Activated T-cell treated with anti-CD3 and anti-CD28 coated beads, Interleukin-2, amount 50 U/mL, for 72 hours (primary cell): ENCODE data around the gene PUM2. TPM values are rescaled to one million over a fixed set of nuclear protein-coding genes. Genes with fewer than 3 reads are reported as not detected.

Experiments
- ATAC-seq, 2 donors: fragments of 150-1000 bp; cut with Tn5 transposase; replicated peaks in 1 of 2; 2 replicates each; pipeline ENCODE4 v1.10.0; 2021; ENCODE audit warnings: moderate library complexity in 2 of 2, mild to moderate bottlenecking in 1 of 2
- DNase-seq, 2 donors: peaks; one replicate each; pipeline ENCODE4 v3.0.0; 2021 to 2022; ENCODE audit warnings: mixed read lengths in 1 of 2
- H3K27ac Mint-ChIP-seq: one replicate; pipeline ENCODE4 v1.8.0; 2022; ENCODE audit warnings: mild to moderate bottlenecking, moderate library complexity, mixed read lengths
- H3K27me3 Mint-ChIP-seq: one replicate; pipeline ENCODE4 v1.8.0; 2022; ENCODE audit warnings: low read depth, mixed read lengths
- H3K36me3 Mint-ChIP-seq, 2 donors: one replicate each; pipeline ENCODE4 v1.8.0; 2022; ENCODE audit warnings: mixed read lengths in 2 of 2, mild to moderate bottlenecking in 1 of 2; ENCODE audit not compliant: insufficient read depth in 2 of 2
- H3K4me1 Mint-ChIP-seq: one replicate; pipeline ENCODE4 v1.8.0; 2022; ENCODE audit warnings: low read depth, mixed read lengths
- H3K4me3 Mint-ChIP-seq, 2 donors: one replicate each; pipeline ENCODE4 v1.8.0; 2022; ENCODE audit warnings: mild to moderate bottlenecking in 2 of 2, mixed read lengths in 2 of 2, moderate library complexity in 2 of 2
- H3K9me3 Mint-ChIP-seq, 2 donors: one replicate each; pipeline ENCODE4 v1.8.0; 2022; ENCODE audit warnings: mixed read lengths in 2 of 2
- total RNA-seq, 2 donors: library from RNA; stranded (reverse); gene quantifications; one replicate each; pipeline ENCODE4 v1.2.3, GENCODE V29; 2022

PUM2 gene
- total RNA-seq, 2 donors from 2014 or later = 109 to 113 TPM

DNA sequence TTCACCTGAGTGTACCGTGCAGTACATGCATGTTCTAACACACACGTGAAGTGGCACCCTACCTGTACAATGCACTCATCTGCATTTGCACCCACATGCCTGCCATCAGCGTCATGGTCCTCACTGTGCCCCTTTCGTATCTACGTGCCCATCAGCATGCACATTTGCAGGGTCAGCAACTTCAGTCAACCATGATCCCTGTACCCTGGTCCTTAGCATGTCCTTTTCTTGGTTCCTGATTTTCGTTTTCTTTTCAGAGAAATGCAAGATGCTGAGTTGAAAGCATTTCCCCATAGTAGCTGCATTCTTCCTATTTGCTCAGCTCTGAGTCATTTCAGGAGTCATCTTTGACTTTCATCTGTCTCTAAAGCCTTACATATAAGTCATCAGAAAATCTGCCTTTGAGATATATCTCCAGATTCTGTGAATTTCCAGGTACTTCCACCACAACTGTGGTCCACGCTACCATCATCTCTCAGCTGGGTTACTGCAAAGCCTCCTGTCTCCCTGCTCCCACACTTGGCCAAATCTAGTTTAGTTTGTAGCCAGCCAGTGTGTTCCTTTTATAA is 14.7 kb upstream of the PUM2 start:
- peaks cover 22% of the 10 kb centered on the region for H3K27me3 Mint-ChIP-seq
- H3K36me3 Mint-ChIP-seq = peaks cover 13 to 14% of the 10 kb centered on the region in 2 donors
- ATAC-seq (peak; percentile 72 to 82), DNase-seq (peak; percentile 67 to 77)
- peaks cover 3 to 5% of the 10 kb centered on the region in 2 donors for H3K9me3 Mint-ChIP-seq
- peak overlapping the region; percentile 57 to 58 for H3K4me3 Mint-ChIP-seq
- peak overlapping the region; percentile 59 for H3K27ac Mint-ChIP-seq
- peaks cover 34% of the 10 kb centered on the region for H3K4me1 Mint-ChIP-seq

DNA sequence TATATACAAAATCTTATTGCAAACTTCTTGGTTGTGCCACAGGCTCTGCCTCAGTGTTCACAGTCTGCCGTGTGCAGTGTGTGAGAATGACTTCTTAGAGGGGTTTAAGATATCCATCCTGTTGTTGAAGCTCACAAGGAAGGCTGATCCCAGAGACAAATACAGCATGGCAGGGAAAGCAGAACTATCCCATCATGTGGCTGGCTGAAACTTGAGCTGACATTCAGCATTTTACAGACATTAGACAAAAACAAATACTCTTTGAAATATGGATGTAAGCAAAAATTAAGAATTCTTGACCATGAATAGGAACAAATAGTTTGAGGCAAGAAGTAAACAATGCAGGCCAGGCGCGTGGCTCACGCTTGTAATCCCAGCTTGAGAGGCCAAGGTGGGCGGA is 12.9 kb upstream of the PUM2 start:
- peaks cover 34% of the 10 kb centered on the region for H3K4me1 Mint-ChIP-seq
- ATAC-seq (no peak), DNase-seq (no peak)
- peaks cover 3 to 5% of the 10 kb centered on the region in 2 donors for H3K9me3 Mint-ChIP-seq
- no peak overlapping the region for H3K27ac Mint-ChIP-seq
- H3K27me3 Mint-ChIP-seq = peaks cover 4% of the 10 kb centered on the region
- peaks cover 11 to 12% of the 10 kb centered on the region in 2 donors for H3K36me3 Mint-ChIP-seq
- no peak overlapping the region for H3K4me3 Mint-ChIP-seq

DNA sequence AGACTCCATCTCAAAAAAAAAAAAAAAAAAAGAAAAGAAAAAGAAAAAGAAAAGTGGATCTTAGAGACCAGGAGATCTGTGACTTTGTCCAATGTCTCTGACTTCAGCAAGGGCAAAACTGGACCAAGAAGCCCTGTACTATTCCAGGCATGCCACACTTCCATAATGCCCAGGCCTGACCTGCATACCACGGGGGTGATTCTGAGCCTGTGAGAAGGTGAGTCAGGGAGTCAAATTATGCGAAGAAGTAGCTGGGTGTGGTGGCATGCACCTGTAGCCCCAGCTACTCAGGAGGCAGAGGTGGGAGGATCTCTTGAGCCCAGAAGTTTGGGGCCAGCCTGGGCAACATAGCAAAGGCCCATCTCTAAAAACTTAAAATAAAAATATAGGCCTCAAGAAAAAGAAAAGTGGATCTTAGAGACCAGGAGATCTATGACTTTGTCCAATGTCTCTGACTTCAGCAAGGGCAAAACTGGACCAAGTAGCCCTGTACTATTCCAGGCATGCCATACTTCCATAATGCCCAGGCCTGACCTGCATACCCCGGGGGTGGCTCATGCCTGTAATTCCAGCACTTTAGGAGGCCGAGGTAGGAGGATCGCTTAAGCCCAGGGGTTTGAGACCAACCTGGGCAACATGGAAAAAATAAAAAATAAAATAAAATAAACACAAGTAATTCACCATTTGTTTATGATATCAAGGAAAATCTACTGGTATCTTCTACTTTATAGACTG is 12.2 kb upstream of the PUM2 start:
- H3K27ac Mint-ChIP-seq = no peak overlapping the region
- peaks cover 0 to 2% of the 10 kb centered on the region in 2 donors for H3K9me3 Mint-ChIP-seq
- no peak for DNase-seq
- H3K36me3 Mint-ChIP-seq = peaks cover 8 to 9% of the 10 kb centered on the region in 2 donors
- H3K4me1 Mint-ChIP-seq = peaks cover 38% of the 10 kb centered on the region
- no peak overlapping the region for H3K4me3 Mint-ChIP-seq
- no peaks in the 10 kb centered on the region for H3K27me3 Mint-ChIP-seq
- no peak for ATAC-seq

DNA sequence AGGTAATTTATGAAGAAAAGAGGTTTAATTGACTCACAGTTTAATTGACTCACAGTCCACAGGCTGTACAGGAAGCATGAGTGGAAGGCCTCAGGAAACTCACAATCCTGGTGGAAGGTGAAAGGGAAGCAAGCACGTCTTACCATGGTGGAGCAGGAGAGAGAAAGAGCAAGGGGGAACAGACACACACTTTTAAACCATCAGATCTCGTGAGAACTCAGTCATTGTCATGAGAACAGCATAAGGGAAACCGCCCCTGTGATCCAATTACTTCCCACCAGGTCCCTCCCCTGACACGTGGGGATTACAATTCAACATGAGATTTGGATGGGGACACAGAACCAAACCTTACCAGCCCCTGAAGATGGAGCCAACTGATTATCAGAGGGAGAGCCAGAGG is 11.2 kb upstream of the PUM2 start:
- no peak for ATAC-seq

DNA sequence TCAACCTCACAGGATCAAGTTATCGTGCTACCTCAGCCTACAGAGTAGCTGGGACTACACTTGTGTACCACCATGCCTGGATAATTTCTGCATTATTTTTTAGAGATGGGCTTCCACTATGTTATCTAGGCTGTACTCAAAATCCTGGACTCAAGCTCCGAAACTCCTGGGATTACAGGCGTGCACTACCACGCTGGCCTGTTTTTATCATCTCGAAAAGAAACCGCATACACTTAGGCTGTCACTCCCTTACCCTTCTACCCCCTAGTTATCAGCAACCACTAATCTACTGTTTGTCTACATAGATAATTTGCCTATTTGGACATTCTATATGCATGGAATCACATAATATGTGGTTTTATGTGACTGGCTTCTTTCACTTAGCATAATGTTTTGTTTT is 8.5 kb upstream of the PUM2 start:
- Mint-ChIP-seq H3K36me3 (peaks cover 0 to 2% of the 10 kb centered on the region in 2 donors), H3K9me3 (no peaks in the 10 kb centered on the region), H3K27me3 (no peaks in the 10 kb centered on the region), H3K4me1 (peaks cover 12% of the 10 kb centered on the region), H3K27ac (no peak overlapping the region), H3K4me3 (no peak overlapping the region)
- ATAC-seq = no peak
- no peak for DNase-seq

More for the DNA sequence above, 11.2 kb upstream of the PUM2 start:
- Mint-ChIP-seq H3K27me3 (no peaks in the 10 kb centered on the region), H3K4me1 (peaks cover 35% of the 10 kb centered on the region), H3K36me3 (peaks cover 2 to 3% of the 10 kb centered on the region in 2 donors), H3K9me3 (peaks cover 0 to under 1% of the 10 kb centered on the region in 2 donors), H3K27ac (no peak overlapping the region), H3K4me3 (no peak overlapping the region)
- no peak for DNase-seq

DNA sequence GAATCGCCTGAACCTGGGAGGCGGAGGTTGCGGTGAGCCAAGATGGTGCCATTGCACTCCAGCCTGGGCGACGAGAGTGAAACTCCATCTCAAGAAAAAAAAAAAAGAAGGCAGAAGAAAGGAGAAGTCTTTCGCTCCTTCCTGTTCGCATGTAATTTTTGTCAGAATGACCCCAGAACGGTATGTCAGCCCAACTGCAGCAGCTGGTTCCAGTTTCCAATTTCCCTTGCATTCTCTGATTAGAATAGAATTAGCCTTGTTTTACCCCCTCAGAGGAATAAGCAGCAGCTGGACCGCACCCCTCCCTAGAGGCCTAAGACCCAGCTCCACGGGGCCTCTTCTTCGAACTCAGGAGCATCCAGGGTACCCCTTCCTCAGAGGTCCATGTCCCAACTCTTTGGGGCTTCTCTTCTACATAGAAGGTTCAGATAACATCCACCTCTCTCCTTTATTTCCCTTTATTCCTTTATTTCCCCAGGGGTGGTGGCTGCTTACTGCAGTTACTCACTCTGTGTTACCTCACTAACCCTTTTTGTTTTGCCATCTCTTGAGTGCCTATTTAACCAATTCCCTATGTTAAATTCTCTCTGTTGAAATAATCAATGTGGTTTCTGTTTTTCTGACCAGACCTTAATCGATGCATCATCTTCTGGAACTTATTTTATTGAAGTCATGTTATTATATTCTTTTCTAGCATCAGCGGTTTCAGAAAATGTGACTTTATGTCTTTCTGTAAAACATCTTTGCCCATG is 7.2 kb upstream of the PUM2 start:
- ATAC-seq (no peak), DNase-seq (no peak)
- H3K27me3 Mint-ChIP-seq = no peaks in the 10 kb centered on the region
- H3K27ac Mint-ChIP-seq = peak overlapping the region; percentile 44
- H3K36me3 Mint-ChIP-seq = peaks cover 0 to 2% of the 10 kb centered on the region in 2 donors
- H3K4me1 Mint-ChIP-seq = peaks cover 12% of the 10 kb centered on the region
- H3K4me3 Mint-ChIP-seq = no peak overlapping the region
- H3K9me3 Mint-ChIP-seq = no peaks in the 10 kb centered on the region

DNA sequence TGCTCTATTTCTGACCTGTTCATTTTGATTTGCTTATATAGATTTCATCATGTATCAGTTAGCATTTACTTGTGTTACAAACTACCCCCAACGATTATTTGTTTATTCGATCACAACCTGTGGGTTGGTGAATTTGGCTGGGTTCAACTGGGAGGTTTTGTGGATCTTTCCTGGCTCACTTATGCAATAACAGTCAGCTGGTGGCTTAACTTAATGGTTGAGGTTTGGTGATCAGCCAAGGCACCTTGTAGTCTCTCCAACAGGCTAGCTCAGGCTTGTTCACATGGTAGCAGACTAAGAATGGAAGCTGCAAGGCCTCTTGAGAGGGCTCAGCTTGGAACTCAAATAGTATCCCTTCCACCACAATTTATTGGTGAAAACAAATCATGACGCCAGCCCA is 5.4 kb upstream of the PUM2 start:
- DNase-seq (no peak), ATAC-seq (no peak)
- no peaks in the 10 kb centered on the region for H3K9me3 Mint-ChIP-seq
- H3K27me3 Mint-ChIP-seq = no peaks in the 10 kb centered on the region
- no peaks in the 10 kb centered on the region for H3K36me3 Mint-ChIP-seq
- H3K4me1 Mint-ChIP-seq = peaks cover 6% of the 10 kb centered on the region
- H3K27ac Mint-ChIP-seq = no peak overlapping the region
- no peak overlapping the region for H3K4me3 Mint-ChIP-seq

DNA sequence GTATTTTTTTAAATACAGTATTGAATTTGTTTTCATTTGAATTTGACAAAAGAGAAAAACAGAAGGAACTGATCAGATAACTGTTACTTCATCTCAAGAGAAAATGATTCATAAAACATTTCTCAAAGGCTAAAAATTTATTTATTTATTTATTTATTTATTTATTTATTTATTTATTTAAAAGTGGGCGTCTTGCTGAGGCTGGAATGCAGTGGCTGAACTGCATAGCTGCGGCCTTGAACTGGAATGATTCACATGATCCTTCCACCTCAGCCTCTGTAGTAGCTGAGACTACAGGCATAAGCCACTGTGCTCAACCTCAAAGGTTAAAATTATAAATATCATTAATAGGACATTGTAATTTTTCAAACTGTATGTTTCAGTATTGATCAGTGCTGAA is 4.5 kb upstream of the PUM2 start:
- Mint-ChIP-seq H3K27me3 (no peaks in the 10 kb centered on the region), H3K9me3 (no peaks in the 10 kb centered on the region), H3K4me3 (no peak overlapping the region), H3K27ac (no peak overlapping the region), H3K4me1 (peaks cover 6% of the 10 kb centered on the region), H3K36me3 (no peaks in the 10 kb centered on the region)
- DNase-seq (no peak), ATAC-seq (no peak)

DNA sequence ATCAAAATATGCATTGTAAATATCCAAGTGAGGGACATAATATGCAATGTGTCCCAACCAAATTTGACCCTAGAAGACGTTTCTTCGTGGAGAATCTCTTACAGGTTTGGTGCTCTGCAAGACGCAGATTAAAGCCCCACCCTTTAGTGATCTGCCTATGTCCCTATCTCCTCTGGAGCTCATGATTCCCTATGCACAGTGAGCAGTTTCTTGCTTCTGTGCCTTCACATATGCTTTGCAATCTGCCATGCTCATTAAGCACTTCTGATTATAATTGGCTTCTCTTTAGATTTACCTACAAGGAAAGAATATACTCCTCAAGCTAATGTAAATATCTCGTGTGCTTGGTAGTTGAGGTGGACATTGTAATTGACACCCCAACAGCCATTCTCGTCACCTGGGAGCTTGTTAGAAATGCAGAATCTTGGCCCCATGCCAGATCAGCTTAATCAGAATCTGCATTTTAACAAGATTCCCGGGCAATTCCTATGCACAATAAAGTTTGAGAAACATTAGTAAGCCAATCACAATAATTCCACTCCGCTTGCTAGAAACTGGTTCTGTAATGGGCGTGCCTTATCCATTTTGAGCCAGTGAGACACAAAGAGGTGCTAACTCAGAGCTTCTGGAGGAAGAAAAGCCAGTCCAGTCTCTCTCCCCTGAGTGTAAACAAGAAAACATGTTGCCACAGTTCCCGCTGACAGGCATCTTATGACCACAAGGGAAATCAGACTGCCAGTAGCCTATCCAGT is 2.8 kb upstream of the PUM2 start:
- DNase-seq = no peak
- no peak overlapping the region for H3K4me3 Mint-ChIP-seq
- peaks cover 4 to 6% of the 10 kb centered on the region in 2 donors for H3K36me3 Mint-ChIP-seq
- no peak for ATAC-seq
- no peak overlapping the region for H3K27ac Mint-ChIP-seq
- H3K27me3 Mint-ChIP-seq = no peaks in the 10 kb centered on the region
- peaks cover 21% of the 10 kb centered on the region for H3K4me1 Mint-ChIP-seq
- H3K9me3 Mint-ChIP-seq = no peaks in the 10 kb centered on the region

DNA sequence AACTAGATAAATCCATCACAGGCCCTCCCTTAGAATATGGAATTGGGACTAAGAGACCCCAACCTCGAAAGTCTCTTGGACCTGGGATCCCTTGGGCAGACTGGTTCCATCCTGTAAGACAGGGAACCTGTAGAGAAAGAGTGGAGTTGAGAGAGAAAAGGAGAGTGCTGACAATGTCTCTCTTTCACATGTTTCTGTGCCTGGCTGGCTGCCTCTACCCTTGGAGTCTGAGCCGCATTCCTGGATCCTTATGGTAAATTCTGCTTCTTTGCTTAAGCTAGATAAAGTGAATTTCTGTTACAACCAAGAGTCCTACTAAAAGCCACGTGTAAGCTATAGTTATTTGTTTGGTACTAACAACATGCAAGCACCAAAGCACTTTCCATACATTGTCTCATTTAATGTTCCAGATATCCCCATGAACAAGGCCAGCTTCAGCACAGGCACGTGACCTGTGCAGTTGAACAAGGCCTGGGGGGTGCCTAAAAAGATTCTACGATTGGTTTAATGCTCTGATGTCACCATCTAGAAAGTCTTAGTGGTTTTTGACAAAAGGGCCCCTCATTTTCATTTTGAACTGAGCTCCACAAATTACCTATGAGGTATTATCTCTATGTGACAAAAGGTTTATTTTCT is 2.1 kb upstream of the PUM2 start:
- no peaks in the 10 kb centered on the region for H3K9me3 Mint-ChIP-seq
- H3K36me3 Mint-ChIP-seq = peaks cover 4 to 7% of the 10 kb centered on the region in 2 donors
- DNase-seq (no peak), ATAC-seq (no peak)
- no peaks in the 10 kb centered on the region for H3K27me3 Mint-ChIP-seq
- H3K4me3 Mint-ChIP-seq = no peak overlapping the region
- H3K4me1 Mint-ChIP-seq = peaks cover 20% of the 10 kb centered on the region
- H3K27ac Mint-ChIP-seq = no peak overlapping the region

DNA sequence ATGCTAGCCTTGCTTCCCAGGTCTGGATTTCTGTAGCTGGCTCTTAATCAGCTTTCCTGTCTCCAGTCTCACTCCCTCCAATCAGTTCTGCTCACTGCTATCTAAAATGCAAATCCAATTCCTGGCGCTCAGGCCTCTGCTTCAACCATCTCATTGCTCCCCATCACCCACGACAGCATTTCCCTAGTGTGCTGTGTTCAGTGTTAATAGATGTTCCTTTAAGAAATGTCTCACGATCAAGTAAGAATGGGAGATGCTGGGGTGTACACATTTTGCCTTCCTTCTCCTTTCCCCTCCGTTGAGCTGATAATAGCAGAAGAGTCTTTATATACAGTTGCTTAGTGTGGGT is 1.6 kb upstream of the PUM2 start:
- ATAC-seq = no peak
- no peak for DNase-seq
- Mint-ChIP-seq H3K4me3 (no peak overlapping the region), H3K9me3 (no peaks in the 10 kb centered on the region), H3K27ac (no peak overlapping the region), H3K4me1 (peaks cover 25% of the 10 kb centered on the region), H3K36me3 (peaks cover 4 to 7% of the 10 kb centered on the region in 2 donors), H3K27me3 (no peaks in the 10 kb centered on the region)

DNA sequence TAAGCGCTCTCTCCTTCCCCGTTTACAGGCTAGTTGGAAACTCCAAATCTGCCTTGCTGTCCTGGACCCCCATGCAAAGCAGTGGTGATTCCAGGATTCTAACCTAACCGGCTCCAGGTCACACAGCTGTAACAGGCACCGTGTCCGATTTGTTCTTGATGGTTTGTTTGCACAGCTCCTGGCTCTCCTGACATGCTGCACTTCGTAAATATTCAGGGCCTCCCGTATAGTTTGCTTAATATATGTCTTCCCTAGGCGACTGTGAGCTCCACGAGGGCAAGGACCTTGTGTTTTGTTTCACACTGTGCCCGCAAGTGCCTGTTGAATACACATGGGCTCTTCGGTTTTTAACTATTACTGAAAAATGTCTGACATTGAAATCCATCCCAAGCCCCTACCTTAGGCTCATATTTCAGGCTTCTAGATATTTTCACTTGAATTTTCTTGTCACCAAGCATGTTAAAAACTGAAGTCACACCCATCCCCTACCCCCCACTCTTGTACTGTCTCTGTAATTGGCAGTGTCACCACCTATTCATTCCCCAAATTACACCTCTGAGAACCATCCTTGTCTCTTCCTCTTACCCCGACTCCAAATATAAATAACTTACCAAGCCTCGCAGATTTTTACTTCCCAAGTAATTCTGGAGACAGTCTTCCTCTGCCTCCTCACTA is 1.0 kb upstream of the PUM2 start:
- DNase-seq (no peak), ATAC-seq (no peak)
- Mint-ChIP-seq H3K27ac (no peak overlapping the region), H3K4me3 (no peak overlapping the region), H3K4me1 (peaks cover 30% of the 10 kb centered on the region), H3K36me3 (peaks cover 7 to 11% of the 10 kb centered on the region in 2 donors), H3K27me3 (no peaks in the 10 kb centered on the region), H3K9me3 (no peaks in the 10 kb centered on the region)
